Measurements from ENCODE around the gene PTH2R. TPM values are rescaled to one million over a fixed set of nuclear protein-coding genes. Genes with fewer than 3 reads are reported as not detected.
A peak's percentile ranks its signal among the peaks of the same experiment; 100 is the strongest.

PTH2R gene
- total RNA-seq, 3 donors from 2014 or later, result 0.09 TPM; not detected in 2

DNA sequence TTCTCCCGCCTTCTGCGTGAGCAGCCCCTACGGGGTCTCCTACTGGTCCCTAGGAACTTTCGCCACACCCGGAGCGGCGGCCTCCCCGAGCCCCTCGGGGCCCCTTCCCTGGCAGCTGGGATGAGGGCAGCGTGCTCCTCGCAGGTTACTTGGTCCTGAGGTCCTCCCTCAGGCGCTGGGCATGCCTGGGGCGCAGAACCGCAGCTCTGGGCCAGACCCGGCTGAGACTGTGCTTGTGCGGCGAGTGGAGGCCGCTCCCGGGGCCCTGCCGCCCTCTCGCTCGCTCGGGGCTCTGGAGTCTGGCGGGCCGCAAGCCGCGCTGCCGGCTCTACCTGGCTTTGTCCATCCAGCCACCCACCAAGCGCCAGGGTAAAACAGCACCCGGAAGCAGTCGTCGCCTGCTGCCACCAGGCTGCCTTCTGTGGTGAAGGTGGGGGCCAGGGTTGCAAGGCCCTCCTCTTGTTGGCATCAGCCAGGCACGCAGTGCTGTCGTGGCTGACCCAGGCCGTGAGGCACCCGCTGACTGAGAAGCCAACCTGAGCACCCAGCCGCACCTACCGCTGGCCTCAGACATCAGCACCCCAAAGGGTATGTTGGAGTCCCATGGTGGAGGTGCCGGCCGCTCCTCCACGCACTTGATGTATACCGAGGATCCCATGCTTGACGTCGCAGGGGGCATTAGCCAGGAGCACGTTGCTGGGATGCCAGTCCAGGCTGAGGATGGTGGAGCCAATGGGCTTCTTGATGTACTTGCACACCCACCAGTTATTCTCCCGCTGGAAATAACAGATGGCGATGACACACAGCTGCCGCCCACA, 46.1 kb upstream of the PTH2R start:
- Histone ChIP-seq H3K36me3 (ENCODE audit: low read depth) (no peaks in the 10 kb centered on the region), H3K4me3 (no peak overlapping the region), H3K4me1 (ENCODE audit: low read depth) (no peaks in the 10 kb centered on the region), H3K9me3 (no peaks in the 10 kb centered on the region)
- TF ChIP-seq, protein P1, sequence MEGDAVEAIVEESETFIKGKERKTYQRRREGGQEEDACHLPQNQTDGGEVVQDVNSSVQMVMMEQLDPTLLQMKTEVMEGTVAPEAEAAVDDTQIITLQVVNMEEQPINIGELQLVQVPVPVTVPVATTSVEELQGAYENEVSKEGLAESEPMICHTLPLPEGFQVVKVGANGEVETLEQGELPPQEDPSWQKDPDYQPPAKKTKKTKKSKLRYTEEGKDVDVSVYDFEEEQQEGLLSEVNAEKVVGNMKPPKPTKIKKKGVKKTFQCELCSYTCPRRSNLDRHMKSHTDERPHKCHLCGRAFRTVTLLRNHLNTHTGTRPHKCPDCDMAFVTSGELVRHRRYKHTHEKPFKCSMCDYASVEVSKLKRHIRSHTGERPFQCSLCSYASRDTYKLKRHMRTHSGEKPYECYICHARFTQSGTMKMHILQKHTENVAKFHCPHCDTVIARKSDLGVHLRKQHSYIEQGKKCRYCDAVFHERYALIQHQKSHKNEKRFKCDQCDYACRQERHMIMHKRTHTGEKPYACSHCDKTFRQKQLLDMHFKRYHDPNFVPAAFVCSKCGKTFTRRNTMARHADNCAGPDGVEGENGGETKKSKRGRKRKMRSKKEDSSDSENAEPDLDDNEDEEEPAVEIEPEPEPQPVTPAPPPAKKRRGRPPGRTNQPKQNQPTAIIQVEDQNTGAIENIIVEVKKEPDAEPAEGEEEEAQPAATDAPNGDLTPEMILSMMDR (IDR thresholded peaks at IDR 0.05), result no peak
- DNase-seq, result peak in 1 of 3 donors; percentile 47
- peak; percentile 9 for ATAC-seq
- intact Hi-C loops (cut with DNase I, micrococcal nuclease), result no loop called here

DNA sequence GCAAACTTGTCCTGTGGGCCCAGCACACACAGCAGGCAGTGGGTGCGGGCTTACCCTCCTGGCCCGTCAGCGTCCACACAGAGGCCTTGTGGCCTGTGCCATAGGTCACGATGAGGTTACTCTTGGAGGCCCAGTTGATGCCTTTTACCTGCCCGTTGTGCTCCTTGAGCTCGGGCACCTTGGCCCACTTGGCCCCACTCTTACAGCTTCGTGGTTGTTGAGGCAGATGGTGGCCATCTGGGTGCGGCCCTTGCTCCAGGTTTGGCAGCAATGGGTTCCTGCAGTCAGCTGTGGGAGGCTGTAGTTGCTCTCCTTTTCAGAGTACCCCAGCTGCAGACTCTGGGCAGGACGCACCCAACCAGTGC, 45.5 kb upstream of the PTH2R start:
- intact Hi-C loops (cut with DNase I, micrococcal nuclease), result no loop called here
- no peak overlapping the region for H3K4me3 ChIP-seq
- H3K36me3 ChIP-seq (ENCODE audit: low read depth), result no peaks in the 10 kb centered on the region
- TF ChIP-seq, protein P1 (IDR thresholded peaks at IDR 0.05), result no peak
- DNase-seq (no peak), ATAC-seq (no peak)
- H3K9me3 ChIP-seq, result no peaks in the 10 kb centered on the region
- no peaks in the 10 kb centered on the region for H3K4me1 ChIP-seq (ENCODE audit: low read depth)

DNA sequence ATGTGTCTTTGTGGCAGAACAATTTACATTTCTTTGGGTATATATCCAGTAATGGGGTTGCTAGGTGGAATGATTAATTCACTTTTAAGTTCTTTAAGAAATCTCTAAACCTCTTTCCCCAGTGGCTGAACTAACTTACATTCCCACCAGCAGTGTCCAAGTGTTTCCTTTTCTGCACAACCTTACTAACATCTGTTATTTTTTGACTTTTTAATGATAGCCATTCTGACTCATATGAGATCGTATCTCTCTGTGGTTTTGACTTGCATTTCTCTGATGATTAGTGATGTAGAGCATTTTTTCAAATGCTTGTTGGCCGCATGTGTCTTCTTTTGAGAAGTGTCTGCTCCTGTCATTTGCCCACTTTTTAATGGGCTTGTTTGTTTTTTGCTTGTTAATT, 43.1 kb upstream of the PTH2R start:
- Histone ChIP-seq H3K9me3 (no peaks in the 10 kb centered on the region), H3K36me3 (ENCODE audit: low read depth) (no peaks in the 10 kb centered on the region), H3K4me1 (ENCODE audit: low read depth) (no peaks in the 10 kb centered on the region), H3K4me3 (no peak overlapping the region)
- TF ChIP-seq, protein P1 (IDR thresholded peaks at IDR 0.05), result no peak
- ATAC-seq (no peak), DNase-seq (no peak)
- intact Hi-C loops (cut with DNase I, micrococcal nuclease), result no loop called here

DNA sequence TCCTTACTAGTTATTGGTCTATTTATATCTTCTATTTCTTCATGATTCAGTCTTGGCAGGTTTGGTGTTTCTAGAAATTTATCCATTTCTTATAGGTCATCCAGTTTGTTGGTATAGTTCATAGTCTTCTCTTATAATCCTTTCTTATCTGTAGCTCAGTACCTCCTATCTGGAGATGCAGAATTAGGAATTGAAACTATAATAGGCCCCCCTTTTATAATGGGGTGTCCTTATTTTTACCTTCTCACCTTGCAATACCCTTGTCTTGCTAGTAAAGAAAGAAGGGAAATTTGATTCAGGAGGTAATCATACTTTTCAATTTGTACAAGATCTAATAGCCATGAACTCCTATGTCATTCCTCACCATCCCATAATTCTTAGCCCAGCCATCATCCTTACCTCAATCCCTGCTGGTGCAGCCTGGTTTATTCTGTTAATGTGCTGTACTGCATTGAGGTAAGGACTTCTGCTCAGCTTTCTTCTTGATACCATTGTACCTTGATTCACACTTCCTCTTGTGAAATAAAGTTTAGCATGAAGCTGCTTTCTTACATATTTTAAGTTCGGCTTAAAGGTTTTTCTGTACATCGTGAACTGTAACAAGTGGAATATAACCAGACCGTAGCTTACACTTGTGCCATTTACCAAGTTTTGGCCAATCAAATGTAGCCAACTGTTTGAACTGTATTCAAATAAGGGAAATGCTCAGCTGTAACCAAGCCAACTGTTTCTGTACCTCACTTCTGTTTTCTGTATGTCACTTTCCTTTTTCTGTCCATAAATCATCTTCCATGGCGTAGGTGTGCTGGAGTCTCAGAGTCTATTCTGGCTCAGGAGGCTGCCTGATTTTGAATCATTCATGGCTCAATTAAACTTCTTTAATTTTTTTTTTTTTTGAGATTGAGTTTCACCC, 40.1 kb upstream of the PTH2R start:
- no peak for DNase-seq
- intact Hi-C loops (cut with DNase I, micrococcal nuclease), result no loop called here

DNA sequence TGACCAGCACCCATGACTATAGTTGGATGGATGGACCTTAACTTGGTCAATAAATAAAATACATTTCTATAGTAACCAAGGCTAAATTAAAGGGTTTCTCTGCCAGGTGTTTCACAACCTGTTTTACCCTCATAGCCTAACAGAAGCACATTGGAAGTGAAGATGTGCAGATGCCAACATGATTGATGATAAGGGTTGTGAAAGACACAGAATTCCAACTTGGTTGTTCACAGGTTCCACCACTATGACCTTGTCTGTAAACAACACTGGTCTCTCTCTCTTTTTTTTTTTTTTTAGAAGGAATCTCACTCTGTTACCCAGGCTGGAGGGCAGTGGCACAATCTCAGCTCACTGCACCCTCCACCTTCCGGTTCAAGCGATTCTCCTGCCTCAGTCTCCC, 37.5 kb upstream of the PTH2R start:
- Histone ChIP-seq H3K4me3 (no peak overlapping the region), H3K4me1 (ENCODE audit: low read depth) (no peaks in the 10 kb centered on the region), H3K9me3 (no peaks in the 10 kb centered on the region), H3K36me3 (ENCODE audit: low read depth) (no peaks in the 10 kb centered on the region)
- intact Hi-C loops (cut with DNase I, micrococcal nuclease), result no loop called here
- ATAC-seq (no peak), DNase-seq (no peak)
- TF ChIP-seq, protein P1 (IDR thresholded peaks at IDR 0.05), result no peak

More for the DNA sequence above, 40.1 kb upstream of the PTH2R start:
- no peak for ATAC-seq
- TF ChIP-seq, protein P1 (IDR thresholded peaks at IDR 0.05), result no peak
- no peak overlapping the region for H3K4me3 ChIP-seq
- H3K4me1 ChIP-seq (ENCODE audit: low read depth), result no peaks in the 10 kb centered on the region
- no peaks in the 10 kb centered on the region for H3K9me3 ChIP-seq
- H3K36me3 ChIP-seq (ENCODE audit: low read depth), result no peaks in the 10 kb centered on the region
